Purkinje cell (primary cell): ENCODE measurements around the gene KDM6A. TPM values are rescaled to one million over a fixed set of nuclear protein-coding genes. Genes with fewer than 3 reads are reported as not detected.

Source experiments
- polyA plus RNA-seq: library from polyadenylated mRNA; unstranded; fragments of >200 nt; fragmentation: Nextera tagmentation; gene quantifications from 2 replicates; pipeline ENCODE4 v1.2.1, GENCODE V29; 2014

KDM6A gene
- 3.9 and 5.5 TPM in 2 replicates for polyA plus RNA-seq

DNA sequence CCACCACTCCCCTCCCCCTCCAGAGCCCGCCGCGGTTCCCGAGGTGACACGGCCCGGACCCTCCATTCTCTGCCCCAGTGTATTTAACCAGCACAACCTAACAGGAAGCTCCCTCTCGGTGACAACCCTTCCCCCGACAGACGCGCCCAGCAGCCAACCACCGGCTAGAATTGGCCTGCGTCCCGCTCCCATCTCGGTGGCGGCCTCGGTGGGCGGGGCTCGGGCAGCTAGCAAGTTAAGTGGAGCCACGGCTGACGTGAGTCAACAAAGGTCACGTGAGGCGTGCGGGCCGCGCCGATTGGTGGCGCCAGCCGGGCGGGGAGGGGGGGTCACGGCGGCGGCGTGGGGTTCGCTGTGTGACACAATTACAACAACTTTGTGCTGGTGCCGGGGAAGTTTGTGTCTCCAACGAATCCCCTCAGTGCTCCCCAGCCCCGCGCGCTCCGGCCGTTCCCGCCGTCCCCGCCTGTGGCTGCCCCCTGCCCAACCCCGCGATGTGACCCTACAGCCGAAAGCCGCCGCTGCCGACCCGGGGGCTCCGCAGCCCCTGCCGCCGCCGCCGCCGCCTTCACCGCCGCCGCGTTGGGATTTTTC, at the start of gene KDM6A:
KDM6A (plus strand) TSS at position 368 of the 594 bp plus-strand sequence. CDS start 364 bp downstream, outside the sequence.

DNA sequence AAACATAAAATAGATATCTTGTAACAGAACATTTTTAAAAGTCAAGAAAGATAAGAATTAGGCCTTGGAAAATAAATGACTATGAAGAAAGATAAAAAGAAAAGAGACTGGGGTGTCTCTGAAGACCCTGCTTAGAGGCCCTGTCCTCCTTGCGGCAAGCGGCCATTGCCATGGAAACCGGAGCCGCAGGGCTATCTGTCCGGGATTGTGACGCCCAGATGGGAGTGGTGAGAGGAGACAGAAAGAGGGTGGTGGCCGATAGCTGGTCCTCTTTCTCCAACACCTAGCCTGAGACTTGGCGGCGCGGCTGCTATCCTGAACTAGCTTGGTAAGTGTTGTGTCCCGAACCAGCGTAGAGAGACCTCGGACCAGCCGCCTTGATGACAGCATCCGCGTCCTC, 29.2 kb upstream of the KDM6A start, which contains the start of gene DUSP21:
DUSP21 (plus strand) TSS at position 269 of the 400 bp plus-strand sequence; CDS start at position 381, 112 bp downstream.

Other genes starting within 250 kb of the KDM6A start
- gene DUSP21, start 29.2 kb upstream of the KDM6A start, polyA plus RNA-seq, result not detected in 2 replicates